Measurements from ENCODE around the gene PTPN14. TPM values are rescaled to one million over a fixed set of nuclear protein-coding genes. Genes with fewer than 3 reads are reported as not detected.

The PTPN14 gene
- total RNA-seq, 1 donor from 2014 or later = 27.2 TPM

DNA sequence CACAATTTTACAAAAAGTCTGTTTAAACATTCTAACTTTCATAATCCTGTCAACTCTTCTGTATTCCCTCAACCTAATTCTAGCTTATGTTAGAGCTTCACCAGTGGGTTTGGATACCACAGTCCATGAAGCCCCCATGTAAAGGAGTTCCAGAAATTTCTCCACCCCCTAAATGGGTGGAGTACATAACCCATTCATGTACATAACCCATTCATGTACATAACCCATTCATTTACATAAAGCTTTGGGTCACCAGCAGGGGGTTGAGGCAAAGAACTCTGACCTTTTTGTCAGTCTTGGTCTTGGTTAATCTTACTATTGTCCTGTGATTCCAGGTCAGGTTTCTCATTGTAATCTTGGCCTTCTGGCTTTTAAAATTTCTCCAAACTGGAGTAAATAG is 208.9 kb downstream of the PTPN14 start:
- H3K36me3 ChIP-seq = peaks cover 0 to 9% of the 10 kb centered on the region in 2 donors
- H3K27ac ChIP-seq = no peak overlapping the region
- TF ChIP-seq, protein P1, sequence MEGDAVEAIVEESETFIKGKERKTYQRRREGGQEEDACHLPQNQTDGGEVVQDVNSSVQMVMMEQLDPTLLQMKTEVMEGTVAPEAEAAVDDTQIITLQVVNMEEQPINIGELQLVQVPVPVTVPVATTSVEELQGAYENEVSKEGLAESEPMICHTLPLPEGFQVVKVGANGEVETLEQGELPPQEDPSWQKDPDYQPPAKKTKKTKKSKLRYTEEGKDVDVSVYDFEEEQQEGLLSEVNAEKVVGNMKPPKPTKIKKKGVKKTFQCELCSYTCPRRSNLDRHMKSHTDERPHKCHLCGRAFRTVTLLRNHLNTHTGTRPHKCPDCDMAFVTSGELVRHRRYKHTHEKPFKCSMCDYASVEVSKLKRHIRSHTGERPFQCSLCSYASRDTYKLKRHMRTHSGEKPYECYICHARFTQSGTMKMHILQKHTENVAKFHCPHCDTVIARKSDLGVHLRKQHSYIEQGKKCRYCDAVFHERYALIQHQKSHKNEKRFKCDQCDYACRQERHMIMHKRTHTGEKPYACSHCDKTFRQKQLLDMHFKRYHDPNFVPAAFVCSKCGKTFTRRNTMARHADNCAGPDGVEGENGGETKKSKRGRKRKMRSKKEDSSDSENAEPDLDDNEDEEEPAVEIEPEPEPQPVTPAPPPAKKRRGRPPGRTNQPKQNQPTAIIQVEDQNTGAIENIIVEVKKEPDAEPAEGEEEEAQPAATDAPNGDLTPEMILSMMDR (IDR thresholded peaks at IDR 0.05) = no peak
- H3K4me3 ChIP-seq = no peak overlapping the region
- intact Hi-C loops (cut with DNase I) = no loop called here
- no peaks in the 10 kb centered on the region for H3K27me3 ChIP-seq
- no peak for DNase-seq (ENCODE audit: low spot score in 2 of 2)
- no peaks in the 10 kb centered on the region for H3K9me3 ChIP-seq
- no peaks in the 10 kb centered on the region for H3K4me1 ChIP-seq

- TF ChIP-seq, protein P1 (IDR thresholded peaks at IDR 0.05) = no peak
- H3K27me3 ChIP-seq = no peaks in the 10 kb centered on the region
- no peak overlapping the region for H3K27ac ChIP-seq
- no peak overlapping the region for H3K4me3 ChIP-seq
- DNase-seq (ENCODE audit: low spot score in 2 of 2) = no peak
- peaks cover 0 to 4% of the 10 kb centered on the region in 2 donors for H3K36me3 ChIP-seq
- intact Hi-C loops (cut with DNase I) = no loop called here
- H3K4me1 ChIP-seq = no peaks in the 10 kb centered on the region
- H3K9me3 ChIP-seq = no peaks in the 10 kb centered on the region
Measured at GRCh38 chr1:214341932-214342331, 209.5 kb downstream of the PTPN14 start.

GRCh38 chr1:214341459-214341858 is 209.9 kb downstream of the PTPN14 start:
- H3K4me1 ChIP-seq = no peaks in the 10 kb centered on the region
- H3K4me3 ChIP-seq = no peak overlapping the region
- H3K36me3 ChIP-seq = peaks cover 0 to 4% of the 10 kb centered on the region in 2 donors
- no peak for DNase-seq (ENCODE audit: low spot score in 2 of 2)
- TF ChIP-seq, protein P1 (IDR thresholded peaks at IDR 0.05) = no peak
- intact Hi-C loops (cut with DNase I) = no loop called here
- no peaks in the 10 kb centered on the region for H3K9me3 ChIP-seq
- H3K27me3 ChIP-seq = no peaks in the 10 kb centered on the region
- H3K27ac ChIP-seq = no peak overlapping the region

DNA sequence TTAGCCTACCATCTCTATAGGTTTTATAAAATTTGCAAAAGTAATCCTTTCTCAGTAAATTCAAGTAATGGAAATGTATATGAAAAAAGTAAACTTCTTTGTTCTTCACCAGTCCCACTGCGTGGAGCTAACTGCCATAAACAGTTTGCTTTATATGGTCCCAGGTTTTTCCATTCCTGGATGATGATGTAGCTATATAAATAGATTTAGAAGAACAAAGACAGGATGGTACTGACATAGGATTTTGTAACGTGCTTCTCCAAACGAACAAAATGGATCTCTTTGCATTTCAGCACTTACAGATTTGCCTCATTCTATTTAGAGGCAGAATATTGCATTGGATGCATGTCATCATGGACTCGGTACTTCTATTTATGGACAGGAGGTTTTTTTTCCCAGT is 213.2 kb downstream of the PTPN14 start:
- DNase-seq (ENCODE audit: low spot score in 2 of 2) = no peak
- H3K4me1 ChIP-seq = no peaks in the 10 kb centered on the region
- H3K9me3 ChIP-seq = no peaks in the 10 kb centered on the region
- H3K27me3 ChIP-seq = no peaks in the 10 kb centered on the region
- no peak overlapping the region for H3K27ac ChIP-seq
- no peaks in the 10 kb centered on the region for H3K36me3 ChIP-seq
- H3K4me3 ChIP-seq = no peak overlapping the region
- intact Hi-C loops (cut with DNase I) = no loop called here
- TF ChIP-seq, protein P1 (IDR thresholded peaks at IDR 0.05) = no peak

GRCh38 chr1:214337511-214337910 is 213.9 kb downstream of the PTPN14 start:
- no peak for DNase-seq (ENCODE audit: low spot score in 2 of 2)
- intact Hi-C loops (cut with DNase I) = no loop called here
- no peaks in the 10 kb centered on the region for H3K9me3 ChIP-seq
- H3K27me3 ChIP-seq = no peaks in the 10 kb centered on the region
- no peaks in the 10 kb centered on the region for H3K36me3 ChIP-seq
- H3K4me1 ChIP-seq = no peaks in the 10 kb centered on the region
- no peak overlapping the region for H3K27ac ChIP-seq
- no peak overlapping the region for H3K4me3 ChIP-seq
- TF ChIP-seq, protein P1 (IDR thresholded peaks at IDR 0.05) = no peak

DNA sequence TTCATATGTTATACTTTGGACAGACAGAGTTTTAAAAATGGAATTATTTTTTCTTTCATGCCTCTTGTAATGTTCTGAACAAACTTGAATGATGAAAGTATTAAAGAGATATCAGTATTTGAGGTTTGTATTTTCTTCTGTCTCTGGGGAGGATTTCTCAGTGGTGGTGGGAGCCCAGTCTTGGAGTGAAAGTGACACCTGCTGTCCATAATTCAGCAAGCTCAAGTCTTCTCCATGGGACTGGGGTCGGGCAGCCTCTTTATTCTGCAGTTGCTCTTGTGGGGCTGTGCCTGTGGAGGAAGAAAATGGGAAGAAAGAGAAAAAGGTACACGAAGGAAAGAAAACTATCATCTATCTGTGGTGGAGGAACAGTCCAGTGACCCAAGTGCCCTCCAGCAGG is 214.4 kb downstream of the PTPN14 start:
- DNase-seq (ENCODE audit: low spot score in 2 of 2) = no peak
- H3K27me3 ChIP-seq = no peaks in the 10 kb centered on the region
- no peaks in the 10 kb centered on the region for H3K36me3 ChIP-seq
- TF ChIP-seq, protein P1 (IDR thresholded peaks at IDR 0.05) = no peak
- intact Hi-C loops (cut with DNase I) = no loop called here
- no peaks in the 10 kb centered on the region for H3K9me3 ChIP-seq
- no peak overlapping the region for H3K4me3 ChIP-seq
- no peak overlapping the region for H3K27ac ChIP-seq
- no peaks in the 10 kb centered on the region for H3K4me1 ChIP-seq
